Activated T-helper 1 cell treated with anti-CD3 and anti-CD28 coated beads, Interleukin-12 subunit alpha, Interleukin-12 subunit beta, Interleukin-2, Interleukin-4 antibody, amounts not matched to agents 30 ng/mL and 10 ng/mL and 1 ng/mL, durations not matched to agents 14 hours and 24 hours and 36 hours (primary cell): ENCODE data around the gene FDPS. TPM values are rescaled to one million over a fixed set of nuclear protein-coding genes. Genes with fewer than 3 reads are reported as not detected.

Experiments used
- DNase-seq: peaks from one replicate; pipeline ENCODE4 v3.0.0; 2021; ENCODE audit warnings: low spot score
- H3K27ac Mint-ChIP-seq: one replicate; pipeline ENCODE4 v1.8.0; 2021; ENCODE audit warnings: mild to moderate bottlenecking, mixed read lengths
- H3K27me3 Mint-ChIP-seq: one replicate; pipeline ENCODE4 v1.8.0; 2022; ENCODE audit warnings: mild to moderate bottlenecking, moderate library complexity, mixed read lengths; ENCODE audit not compliant: insufficient read depth
- H3K36me3 Mint-ChIP-seq: one replicate; pipeline ENCODE4 v1.8.0; 2021; ENCODE audit warnings: low read depth, mixed read lengths
- H3K4me1 Mint-ChIP-seq: one replicate; pipeline ENCODE4 v1.8.0; 2021; ENCODE audit warnings: low read depth, mixed read lengths
- H3K4me3 Mint-ChIP-seq: one replicate; pipeline ENCODE4 v1.8.0; 2021; ENCODE audit warnings: mild to moderate bottlenecking, moderate library complexity, mixed read lengths
- H3K9me3 Mint-ChIP-seq: one replicate; pipeline ENCODE4 v1.8.0; 2021; ENCODE audit warnings: mixed read lengths
- intact Hi-C: fragments of 100-400 bp; cut with micrococcal nuclease; formaldehyde crosslinking; loops from one replicate; pipeline ENCODE4 v1.15.1; 2024
- total RNA-seq: library from RNA; stranded (reverse); gene quantifications from 2 replicates; pipeline ENCODE4 v1.2.3, GENCODE V29; 2022

The FDPS gene
- total RNA-seq, 1 donor from 2014 or later: 274 TPM

GRCh38 chr1:155294520-155295182 is 14.0 kb upstream of the FDPS start:
- no peaks in the 10 kb centered on the region for H3K36me3 Mint-ChIP-seq
- H3K27ac Mint-ChIP-seq: no peak overlapping the region
- H3K4me1 Mint-ChIP-seq: peaks cover 6% of the 10 kb centered on the region
- no peaks in the 10 kb centered on the region for H3K9me3 Mint-ChIP-seq
- no peak for DNase-seq
- intact Hi-C loops: no loop called here
- H3K4me3 Mint-ChIP-seq: peak overlapping the region; percentile 42
- H3K27me3 Mint-ChIP-seq: peaks cover 34% of the 10 kb centered on the region

- no peaks in the 10 kb centered on the region for H3K36me3 Mint-ChIP-seq
- peaks cover 31% of the 10 kb centered on the region for H3K27me3 Mint-ChIP-seq
- no peak overlapping the region for H3K27ac Mint-ChIP-seq
- H3K4me1 Mint-ChIP-seq: peaks cover 6% of the 10 kb centered on the region
- H3K9me3 Mint-ChIP-seq: no peaks in the 10 kb centered on the region
- H3K4me3 Mint-ChIP-seq: no peak overlapping the region
- no peak for DNase-seq
- intact Hi-C loops: no loop called here
These were observed 13.3 kb upstream of the FDPS start for GRCh38 chr1:155295183-155295941.

DNA sequence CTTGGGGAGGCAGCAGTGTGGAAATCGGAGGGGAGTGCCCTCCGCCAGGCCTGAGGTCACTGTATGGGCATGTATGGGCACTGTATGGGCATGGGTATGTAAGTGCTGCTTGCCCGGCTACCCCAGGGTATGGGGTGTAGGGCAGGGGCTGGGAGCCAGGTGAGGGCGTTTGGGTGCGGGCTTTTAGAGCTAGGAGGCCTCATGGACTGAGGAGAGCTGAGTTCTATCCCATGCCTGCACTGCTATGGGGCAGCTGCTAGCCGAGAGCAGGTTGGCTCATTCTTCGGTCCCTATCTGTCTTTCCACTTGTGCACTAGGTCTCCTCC is 12.8 kb upstream of the FDPS start:
- Mint-ChIP-seq H3K36me3 (no peaks in the 10 kb centered on the region), H3K27ac (no peak overlapping the region), H3K27me3 (peaks cover 30% of the 10 kb centered on the region), H3K4me1 (peaks cover 6% of the 10 kb centered on the region), H3K4me3 (no peak overlapping the region), H3K9me3 (no peaks in the 10 kb centered on the region)
- intact Hi-C loops: no loop called here
- DNase-seq: no peak

DNA sequence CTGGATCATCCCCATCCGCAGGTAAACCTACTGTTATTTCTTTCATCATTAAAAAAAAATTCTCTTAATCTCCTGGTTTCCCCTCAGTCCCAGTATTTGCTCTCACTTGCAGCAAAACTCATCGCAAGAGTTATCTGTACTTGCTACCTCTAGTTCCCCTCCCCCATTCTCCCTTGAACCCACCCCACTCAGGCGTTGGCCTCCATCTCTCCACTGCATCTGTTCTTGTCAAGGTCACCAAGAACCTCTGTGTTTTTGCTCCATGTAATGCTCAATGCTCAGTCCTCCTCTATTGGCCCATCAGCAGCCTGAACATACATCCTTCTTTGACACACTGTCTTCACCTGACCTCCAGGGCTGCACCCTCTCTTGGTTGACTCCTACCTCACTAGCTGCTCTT is 12.0 kb upstream of the FDPS start:
- DNase-seq: no peak
- H3K36me3 Mint-ChIP-seq: no peaks in the 10 kb centered on the region
- no peak overlapping the region for H3K27ac Mint-ChIP-seq
- H3K4me1 Mint-ChIP-seq: peaks cover 6% of the 10 kb centered on the region
- H3K4me3 Mint-ChIP-seq: no peak overlapping the region
- peaks cover 28% of the 10 kb centered on the region for H3K27me3 Mint-ChIP-seq
- no peaks in the 10 kb centered on the region for H3K9me3 Mint-ChIP-seq
- intact Hi-C loops: no loop called here

DNA sequence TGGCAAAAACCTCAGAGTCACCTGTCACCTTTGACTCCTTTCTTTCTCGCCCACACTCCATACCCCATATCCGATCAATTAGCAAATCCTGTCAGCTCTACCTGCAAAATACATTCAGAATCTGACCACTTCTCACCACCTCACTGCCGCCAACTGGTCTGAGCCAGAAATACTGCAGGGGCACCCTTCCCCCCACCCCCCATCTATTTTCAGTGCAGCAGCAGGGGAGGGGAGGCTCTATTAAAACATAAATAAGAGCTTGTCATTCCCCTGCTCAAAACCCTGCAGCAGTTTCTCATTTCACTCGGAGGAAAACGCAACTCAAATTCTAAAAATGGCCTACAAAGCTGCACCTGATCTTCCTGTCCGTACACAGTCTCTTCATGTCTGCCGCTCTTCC is 11.3 kb upstream of the FDPS start:
- intact Hi-C loops: no loop called here
- H3K27ac Mint-ChIP-seq: no peak overlapping the region
- peaks cover 28% of the 10 kb centered on the region for H3K27me3 Mint-ChIP-seq
- DNase-seq: no peak
- H3K36me3 Mint-ChIP-seq: no peaks in the 10 kb centered on the region
- H3K9me3 Mint-ChIP-seq: no peaks in the 10 kb centered on the region
- H3K4me3 Mint-ChIP-seq: no peak overlapping the region
- peaks cover 6% of the 10 kb centered on the region for H3K4me1 Mint-ChIP-seq

DNA sequence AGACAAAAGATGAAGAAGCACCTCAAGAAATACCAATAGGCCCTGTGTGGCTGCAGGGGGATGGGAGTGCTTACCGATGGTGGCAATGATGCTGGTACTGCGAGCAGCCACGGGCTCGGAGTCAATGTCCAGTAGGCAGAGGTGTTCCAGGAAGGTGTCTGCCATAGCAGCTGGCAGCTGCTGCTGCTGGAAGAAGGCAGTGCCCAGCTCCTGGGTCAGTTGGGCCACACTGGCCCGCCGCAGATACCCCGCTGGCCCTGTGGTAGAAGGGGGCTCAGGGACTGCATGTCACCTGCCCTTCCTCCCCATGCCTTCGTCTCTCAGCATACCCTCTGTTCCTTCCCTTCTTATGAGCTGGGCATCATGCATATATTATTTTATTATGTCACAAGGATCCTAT is 8.6 kb upstream of the FDPS start:
- no peak for DNase-seq
- intact Hi-C loops: no loop called here
- Mint-ChIP-seq H3K9me3 (no peaks in the 10 kb centered on the region), H3K27me3 (peaks cover 12% of the 10 kb centered on the region), H3K4me3 (no peak overlapping the region), H3K36me3 (no peaks in the 10 kb centered on the region), H3K27ac (no peak overlapping the region), H3K4me1 (no peaks in the 10 kb centered on the region)

- intact Hi-C loops: no loop called here
- DNase-seq: no peak
- Mint-ChIP-seq H3K4me3 (no peak overlapping the region), H3K27ac (no peak overlapping the region), H3K27me3 (peaks cover 8% of the 10 kb centered on the region), H3K4me1 (no peaks in the 10 kb centered on the region), H3K36me3 (no peaks in the 10 kb centered on the region), H3K9me3 (no peaks in the 10 kb centered on the region)
These were observed 7.9 kb upstream of the FDPS start for GRCh38 chr1:155300553-155301329.

GRCh38 chr1:155301342-155301841 is 7.3 kb upstream of the FDPS start, which contains the start of gene PKLR:
Gene PKLR, minus strand, starts transcription at chr1:155301438. Its CDS starts 43 bp downstream, at chr1:155301395.
- Mint-ChIP-seq H3K4me3 (no peak within 1 kb of the TSS), H3K27ac (no peak within 1 kb of the TSS), H3K4me1 (no peaks in the 10 kb centered on the region), H3K27me3 (peaks cover 2% of the 10 kb centered on the region), H3K36me3 (no peaks in the 10 kb centered on the region), H3K9me3 (no peaks in the 10 kb centered on the region)
- DNase-seq: no peak
- intact Hi-C loops: no loop called here

DNA sequence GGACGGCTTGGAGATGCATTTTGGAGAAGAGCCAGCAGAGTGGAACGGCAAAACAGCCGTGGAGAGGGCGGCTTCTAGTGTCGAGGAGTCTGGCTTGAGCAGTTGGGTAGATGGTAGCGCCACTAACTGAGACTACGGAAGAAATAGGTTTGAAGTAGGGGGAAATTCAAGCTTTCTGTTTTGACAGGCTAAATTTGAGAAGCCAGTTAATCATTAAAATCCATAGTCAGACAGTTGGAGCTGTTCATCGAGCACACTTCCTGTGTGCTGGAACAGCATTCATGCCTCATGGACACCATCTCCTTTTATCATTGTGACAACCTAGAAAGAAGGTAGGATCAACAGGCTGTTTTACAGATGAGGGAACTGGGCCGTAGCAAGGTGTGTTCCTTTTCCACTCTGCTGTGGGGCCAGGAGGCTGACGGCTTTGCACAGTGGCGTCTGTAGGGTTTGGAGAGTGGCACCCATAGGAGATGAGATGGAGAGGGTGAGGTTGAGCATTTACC is 4.1 kb upstream of the FDPS start:
- no peak overlapping the region for H3K27ac Mint-ChIP-seq
- H3K9me3 Mint-ChIP-seq: no peaks in the 10 kb centered on the region
- H3K36me3 Mint-ChIP-seq: no peaks in the 10 kb centered on the region
- intact Hi-C loops: no loop called here
- DNase-seq: no peak
- no peak overlapping the region for H3K4me3 Mint-ChIP-seq
- peaks cover 2% of the 10 kb centered on the region for H3K4me1 Mint-ChIP-seq
- no peaks in the 10 kb centered on the region for H3K27me3 Mint-ChIP-seq

- intact Hi-C loops: no loop called here
- H3K27ac Mint-ChIP-seq: peak overlapping the region; percentile 69
- peaks cover 14% of the 10 kb centered on the region for H3K4me1 Mint-ChIP-seq
- H3K36me3 Mint-ChIP-seq: peaks cover 10% of the 10 kb centered on the region
- H3K27me3 Mint-ChIP-seq: no peaks in the 10 kb centered on the region
- no peaks in the 10 kb centered on the region for H3K9me3 Mint-ChIP-seq
- H3K4me3 Mint-ChIP-seq: no peak overlapping the region
- no peak for DNase-seq
These were observed 2.7 kb upstream of the FDPS start for GRCh38 chr1:155305881-155306391.

DNA sequence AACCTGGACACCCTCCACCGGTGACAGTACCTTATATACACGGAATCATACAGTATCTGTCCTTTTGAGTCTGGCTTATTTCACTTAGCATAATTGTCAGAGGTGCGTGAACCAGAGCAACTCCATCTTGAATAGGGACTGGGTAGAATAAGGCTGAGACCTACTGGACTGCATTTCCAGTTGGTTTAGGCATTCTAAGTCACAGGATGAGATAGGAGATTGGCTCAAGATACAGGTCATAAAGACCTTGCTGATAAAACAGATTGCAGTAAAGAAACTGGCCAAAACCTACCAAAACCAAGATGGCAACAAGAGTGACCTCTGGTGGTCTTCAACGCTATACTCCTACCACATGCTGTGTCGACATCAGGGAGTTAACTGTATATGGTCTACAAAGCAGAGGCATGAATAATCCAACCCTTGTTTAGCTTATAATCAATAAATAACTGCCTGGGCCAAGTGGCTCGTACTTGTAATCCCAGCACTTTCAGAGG is 1.4 kb upstream of the FDPS start:
- DNase-seq: no peak
- Mint-ChIP-seq H3K27me3 (no peaks in the 10 kb centered on the region), H3K9me3 (no peaks in the 10 kb centered on the region), H3K4me1 (peaks cover 28% of the 10 kb centered on the region), H3K36me3 (peaks cover 21% of the 10 kb centered on the region), H3K27ac (peak overlapping the region; percentile 37), H3K4me3 (peak overlapping the region; percentile 37)
- intact Hi-C loops: no loop called here

- no peak for DNase-seq
- Mint-ChIP-seq H3K36me3 (peaks cover 31% of the 10 kb centered on the region), H3K4me3 (peak overlapping the region; percentile 92), H3K27me3 (no peaks in the 10 kb centered on the region), H3K9me3 (no peaks in the 10 kb centered on the region), H3K27ac (peak overlapping the region; percentile 93), H3K4me1 (peaks cover 38% of the 10 kb centered on the region)
- intact Hi-C loops: loop anchor here (2.0 kb wide), 1 partner anchor 379 kb away; the partner anchor contains the start of genes DAP3 and YY1AP1
These were observed 856 bp downstream of the FDPS start for GRCh38 chr1:155309423-155310021.
